ENCODE measurements around the gene RNPEPL1. TPM values are rescaled to one million over a fixed set of nuclear protein-coding genes. Genes with fewer than 3 reads are reported as not detected.
A peak's percentile ranks its signal among the peaks of the same experiment; 100 is the strongest.

The RNPEPL1 gene
- total RNA-seq, 2 experiments from 2014 or later, result 39.1 to 40.5 TPM

GRCh38 chr2:240586919-240587800, 18.9 kb downstream of the RNPEPL1 start:
- peak overlapping the region; percentile 95 for H3K4me3 Mint-ChIP-seq

GRCh38 chr2:240588006-240588655, 19.8 kb downstream of the RNPEPL1 start:
- DNase-seq, result no peak
- Mint-ChIP-seq H3K27ac (peak overlapping the region; percentile 39), H3K4me3 (peak overlapping the region; percentile 95), H3K9me3 (no peaks in the 10 kb centered on the region), H3K4me1 (ENCODE audit: low read depth) (peaks cover 30% of the 10 kb centered on the region), H3K27me3 (no peaks in the 10 kb centered on the region), H3K36me3 (ENCODE audit: low read depth) (peaks cover 6% of the 10 kb centered on the region)
- no peak for TF ChIP-seq CTCF (IDR thresholded peaks at IDR 0.05)
- no peak for ATAC-seq
- intact Hi-C loops (cut with micrococcal nuclease), result no loop called here
- ChIA-PET POLR2A (interaction anchor here (0.5 to 8.2 kb wide), 7 partner anchors 17 to 67 kb away, joined by 3 to 118 read pairs (median 3); partner anchors contain the start of genes ANKMY1, DUSP28 and RNPEPL1), CTCF (interaction anchor here (0.8 to 5.3 kb wide), 10 partner anchors 8 to 575 kb away, joined by 3 to 50 read pairs (median 4); no protein-coding TSS in a partner anchor)

More at GRCh38 chr2:240586919-240587800, 18.9 kb downstream of the RNPEPL1 start:
- H3K27ac Mint-ChIP-seq, result peak overlapping the region; percentile 79
- peaks cover 6% of the 10 kb centered on the region for H3K36me3 Mint-ChIP-seq (ENCODE audit: low read depth)
- intact Hi-C loops (cut with micrococcal nuclease), result no loop called here
- POLR2A ChIA-PET, result interaction anchor here (0.5 to 8.2 kb wide), 10 partner anchors 8 to 68 kb away, joined by 3 to 118 read pairs (median 3); partner anchors contain the start of genes ANKMY1, DUSP28, GPR35 and RNPEPL1
- no peaks in the 10 kb centered on the region for H3K27me3 Mint-ChIP-seq
- H3K4me1 Mint-ChIP-seq (ENCODE audit: low read depth), result peaks cover 35% of the 10 kb centered on the region
- ATAC-seq (peak; percentile 41), DNase-seq (peak; percentile 76)
- CTCF ChIA-PET, result interaction anchor here (0.8 to 5.3 kb wide), 13 partner anchors 11 to 574 kb away, joined by 3 to 50 read pairs (median 7); no protein-coding TSS in a partner anchor
- H3K9me3 Mint-ChIP-seq, result no peaks in the 10 kb centered on the region
- no peak for TF ChIP-seq CTCF (IDR thresholded peaks at IDR 0.05)

- Mint-ChIP-seq H3K27ac (peak overlapping the region; percentile 39), H3K4me3 (peak overlapping the region; percentile 95), H3K27me3 (no peaks in the 10 kb centered on the region), H3K9me3 (no peaks in the 10 kb centered on the region), H3K36me3 (ENCODE audit: low read depth) (peaks cover 6% of the 10 kb centered on the region), H3K4me1 (ENCODE audit: low read depth) (peaks cover 29% of the 10 kb centered on the region)
- ChIA-PET POLR2A (interaction anchor here (4.1 to 8.2 kb wide), 2 partner anchors 25 to 33 kb away, joined by 23 to 118 read pairs; partner anchors contain the start of genes ANKMY1, DUSP28 and RNPEPL1), CTCF (interaction anchor here (1.2 to 5.2 kb wide), 5 partner anchors 8 to 74 kb away, joined by 3 to 48 read pairs (median 3); no protein-coding TSS in a partner anchor)
- intact Hi-C loops (cut with micrococcal nuclease), result no loop called here
- ATAC-seq, result no peak
- TF ChIP-seq CTCF (IDR thresholded peaks at IDR 0.05), result no peak
- DNase-seq, result no peak
Observed at GRCh38 chr2:240588669-240589068, 20.4 kb downstream of the RNPEPL1 start.

- H3K9me3 Mint-ChIP-seq, result no peaks in the 10 kb centered on the region
- no peak overlapping the region for H3K4me3 Mint-ChIP-seq
- H3K36me3 Mint-ChIP-seq (ENCODE audit: low read depth), result peaks cover 4% of the 10 kb centered on the region
- POLR2A ChIA-PET, result interaction anchor here (4.1 to 8.2 kb wide), 2 partner anchors 26 to 33 kb away, joined by 23 to 118 read pairs; partner anchors contain the start of genes ANKMY1, DUSP28 and RNPEPL1
- H3K4me1 Mint-ChIP-seq (ENCODE audit: low read depth), result peaks cover 26% of the 10 kb centered on the region
- no peak for ATAC-seq
- no peak for TF ChIP-seq CTCF (IDR thresholded peaks at IDR 0.05)
- H3K27ac Mint-ChIP-seq, result no peak overlapping the region
- no peak for DNase-seq
- intact Hi-C loops (cut with micrococcal nuclease), result no loop called here
- CTCF ChIA-PET, result interaction anchor here (1.2 to 5.2 kb wide), 4 partner anchors 9 to 75 kb away, joined by 3 to 48 read pairs (median 3); no protein-coding TSS in a partner anchor
- no peaks in the 10 kb centered on the region for H3K27me3 Mint-ChIP-seq
Observed at GRCh38 chr2:240589375-240589774, 21.1 kb downstream of the RNPEPL1 start.
